Urinary bladder (tissue), 4 donors: ENCODE results near the gene ABI1. TPM values are rescaled to one million over a fixed set of nuclear protein-coding genes. Genes with fewer than 3 reads are reported as not detected.
"Not testable (repeated sequence)": the region's sequence is repeated elsewhere in the genome, so short reads cannot be mapped to it uniquely, and the experiment has no call there.

Source experiments
- DNase-seq: peaks from one replicate; pipeline ENCODE4 v3.0.0-alpha.2; 2015; ENCODE audit errors: extremely low spot score
- H3K27ac ChIP-seq: one replicate; pipeline ENCODE4 v1.5.1; 2013; ENCODE audit warnings: low read depth, mild to moderate bottlenecking, moderate library complexity
- H3K36me3 ChIP-seq: one replicate; pipeline ENCODE4 v1.6.1; 2013; ENCODE audit warnings: mild to moderate bottlenecking, moderate library complexity; ENCODE audit not compliant: insufficient read depth
- H3K4me1 ChIP-seq: one replicate; pipeline ENCODE4 v1.6.1; 2013; ENCODE audit warnings: mild to moderate bottlenecking, moderate library complexity; ENCODE audit not compliant: insufficient read depth
- H3K4me3 ChIP-seq: one replicate; pipeline ENCODE4 v1.5.1; 2013; ENCODE audit warnings: low read depth, low read length
- WGBS: extraction: QIAGEN DNeasy Blood & Tissue Kit; methylation state at CpG from one replicate; pipeline ENCODE4 v1.1.7; 2013; 5-methylcytosine and 5-hydroxymethylcytosine counted together
- polyA plus RNA-seq: library from polyadenylated mRNA; stranded (reverse); fragments of 200-250 nt; gene quantifications from one replicate; pipeline ENCODE4 v1.2.3, GENCODE V29; 2013
- total RNA-seq: library from RNA; depleted of rRNA; stranded (reverse); fragments of >200 nt; gene quantifications from one replicate; pipeline ENCODE4 v1.2.3, GENCODE V29; 2014
- donor health status: healthy with polysubstance abuse.
- donor health status: healthy.

Gene ABI1
- total and polyA plus RNA-seq, 2 donors, result 34.2 to 60.1 TPM

DNA sequence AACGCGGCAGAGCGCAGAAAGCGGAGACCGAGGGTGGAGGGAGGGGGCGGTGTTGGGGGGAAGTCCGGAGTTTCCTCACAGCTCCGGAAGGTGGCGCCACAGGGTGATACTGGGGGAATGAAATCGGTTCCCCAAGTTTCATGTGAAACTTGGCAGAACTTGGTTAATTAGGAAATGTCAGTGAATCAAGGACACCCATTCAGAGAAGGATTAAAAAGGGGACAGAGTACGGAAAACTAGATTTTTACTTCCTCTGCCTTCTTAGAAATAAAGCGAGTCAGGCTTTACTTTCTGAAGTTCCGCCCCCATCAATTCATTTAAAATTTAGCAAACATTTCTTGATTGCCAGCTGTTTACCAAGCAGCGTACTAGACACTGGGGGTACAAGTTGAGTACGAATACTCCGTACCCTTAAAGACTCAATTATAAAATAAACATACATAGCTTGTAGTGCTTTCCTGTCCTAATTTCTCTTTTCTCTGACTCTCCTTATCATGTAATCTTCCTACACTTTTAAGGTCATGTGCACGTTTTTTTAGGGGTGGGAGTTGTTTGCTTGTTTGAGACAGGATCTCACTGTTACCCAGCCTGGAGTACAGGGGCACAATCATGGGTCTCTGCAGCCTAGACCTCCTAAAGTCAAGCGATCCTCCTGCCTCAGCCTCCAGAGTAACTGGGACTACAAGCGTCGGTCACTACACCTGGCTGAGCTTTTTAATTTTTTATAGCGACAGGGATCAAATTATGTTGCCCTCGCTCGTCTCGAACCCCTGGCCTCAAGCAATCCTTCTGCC lies 644 bp upstream of the ABI1 start:
- no peak for DNase-seq
- Histone ChIP-seq H3K4me1 (peaks cover 2% of the 10 kb centered on the region), H3K36me3 (no peaks in the 10 kb centered on the region), H3K27ac (no peak overlapping the region), H3K4me3 (no peak overlapping the region)
- WGBS, result 37% methylated on average over 24 of the region's 24 CpGs

DNA sequence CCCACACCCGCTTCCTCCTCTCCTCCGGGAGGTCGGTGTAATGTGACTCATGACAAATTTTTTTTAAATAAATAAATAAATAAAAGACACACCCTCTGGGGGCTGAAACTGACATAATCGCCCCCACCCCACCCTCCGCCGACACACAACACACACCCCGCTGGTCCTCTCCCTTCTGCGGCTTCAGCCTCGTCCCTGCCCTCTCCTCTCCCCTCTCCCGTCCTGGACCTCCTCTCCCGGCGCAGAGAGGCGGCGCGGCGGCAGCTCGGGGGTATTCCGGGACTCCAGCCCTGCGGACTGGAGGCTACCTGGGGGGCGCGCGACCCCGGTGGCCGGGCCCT lies 686 bp downstream of the ABI1 start:
- DNase-seq, result peak; percentile 51
- no peaks in the 10 kb centered on the region for H3K36me3 ChIP-seq
- H3K4me1 ChIP-seq, result peaks cover 2% of the 10 kb centered on the region
- H3K4me3 ChIP-seq, result peak overlapping the region; percentile 99
- H3K27ac ChIP-seq, result peak overlapping the region; percentile 99
- under 1% methylated on average over 24 of the region's 24 CpGs for WGBS

DNA sequence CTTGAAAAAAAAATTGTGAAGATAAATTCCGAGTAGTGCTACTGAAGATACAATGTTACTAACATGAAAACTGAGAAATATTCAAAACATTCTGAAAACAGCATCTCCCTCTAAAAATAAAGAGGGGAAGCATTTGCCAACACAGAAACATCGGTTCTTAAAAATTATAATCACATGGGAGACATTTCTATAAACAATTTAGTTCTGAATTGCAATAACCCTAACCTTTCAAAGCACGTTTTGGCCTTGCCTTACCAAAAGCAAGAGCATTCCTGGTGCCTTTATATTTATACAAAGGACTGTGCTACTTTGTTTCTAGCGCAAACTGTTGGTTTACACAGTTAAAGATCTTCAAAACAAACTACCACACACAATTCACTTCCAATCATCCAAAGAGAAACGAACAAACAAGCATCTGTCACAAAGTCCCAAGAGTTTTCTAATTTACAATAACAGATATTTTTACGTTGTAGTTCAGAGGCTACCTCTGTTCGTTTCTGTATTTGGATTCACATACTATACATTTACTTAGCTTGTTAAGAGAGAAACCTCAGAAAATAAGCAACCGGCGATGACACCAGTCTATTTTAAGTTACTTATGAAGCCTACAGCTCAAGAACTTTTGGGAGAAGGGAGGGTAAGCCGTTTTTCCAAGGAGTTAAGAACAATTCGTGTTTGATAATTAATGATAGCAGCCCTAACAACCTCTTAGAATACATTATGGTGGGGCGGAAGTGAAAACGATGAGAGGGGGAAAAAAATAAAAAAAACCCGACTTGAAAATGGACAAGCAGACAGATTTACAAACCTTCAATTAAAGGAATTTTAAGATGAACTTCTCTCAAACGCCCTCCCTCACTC lies 1.3 kb downstream of the ABI1 start:
- no peaks in the 10 kb centered on the region for H3K36me3 ChIP-seq
- peak overlapping the region; percentile 99 for H3K4me3 ChIP-seq
- peak overlapping the region; percentile 99 for H3K27ac ChIP-seq
- WGBS, result under 1% methylated on average over 15 of the region's 15 CpGs
- peaks cover 2% of the 10 kb centered on the region for H3K4me1 ChIP-seq
- DNase-seq, result peak; percentile 37

DNA sequence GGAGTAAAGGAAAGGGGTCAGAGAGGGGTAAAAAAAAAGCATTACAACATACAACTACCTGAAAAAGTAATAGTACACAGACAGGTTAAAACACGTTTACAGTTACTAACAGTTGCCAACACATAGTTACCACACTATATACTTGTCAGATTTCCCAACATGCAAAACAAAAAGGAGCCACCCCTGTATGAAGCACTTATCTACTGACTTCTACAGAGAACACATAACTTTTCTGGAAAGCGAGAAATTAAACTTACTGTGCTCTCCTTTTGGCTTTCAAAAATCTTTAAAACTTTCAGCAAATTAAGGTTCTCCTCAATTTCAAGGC lies 2.1 kb downstream of the ABI1 start:
- Histone ChIP-seq H3K4me3 (peak overlapping the region; percentile 9), H3K27ac (no peak overlapping the region), H3K36me3 (no peaks in the 10 kb centered on the region), H3K4me1 (peaks cover 2% of the 10 kb centered on the region)
- DNase-seq, result no peak
- 31% methylated on average over 2 of the region's 2 CpGs for WGBS

DNA sequence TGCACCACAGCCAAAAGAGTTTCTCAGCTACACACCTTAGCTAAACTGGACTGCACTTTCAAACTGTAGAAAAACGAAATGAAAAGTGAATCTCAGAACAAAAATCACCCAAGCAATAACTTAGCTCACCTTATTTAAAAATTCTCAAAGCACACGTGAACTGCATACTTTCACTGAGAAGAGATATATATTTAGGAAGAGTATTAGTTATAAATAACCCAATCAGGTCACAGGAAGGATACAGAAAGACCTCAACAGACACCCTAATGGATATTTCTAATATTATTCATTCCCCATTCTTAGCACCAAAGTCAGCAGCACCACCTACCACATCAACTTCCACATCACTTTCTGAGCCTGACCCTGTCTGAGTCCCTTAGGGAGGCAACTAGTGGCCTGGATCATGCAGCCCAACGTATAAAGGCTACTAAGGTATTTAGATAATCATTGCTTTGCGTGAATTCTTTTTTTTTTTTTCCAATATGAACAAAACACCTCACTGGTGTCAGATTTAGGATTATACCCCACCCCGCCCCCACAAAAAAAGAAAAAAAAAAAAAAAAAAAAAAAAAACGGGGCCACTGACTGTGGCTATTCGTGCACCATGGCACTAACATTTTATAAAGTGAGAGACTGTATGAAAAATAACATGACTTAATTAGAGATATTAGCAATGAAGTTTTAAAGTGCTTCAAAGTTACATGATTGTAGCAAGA lies 2.6 kb downstream of the ABI1 start:
- Histone ChIP-seq H3K4me3 (no peak overlapping the region), H3K36me3 (no peaks in the 10 kb centered on the region), H3K4me1 (peaks cover 2% of the 10 kb centered on the region), H3K27ac (no peak overlapping the region)
- WGBS, result 55% methylated on average over 7 of the region's 7 CpGs
- no peak for DNase-seq

DNA sequence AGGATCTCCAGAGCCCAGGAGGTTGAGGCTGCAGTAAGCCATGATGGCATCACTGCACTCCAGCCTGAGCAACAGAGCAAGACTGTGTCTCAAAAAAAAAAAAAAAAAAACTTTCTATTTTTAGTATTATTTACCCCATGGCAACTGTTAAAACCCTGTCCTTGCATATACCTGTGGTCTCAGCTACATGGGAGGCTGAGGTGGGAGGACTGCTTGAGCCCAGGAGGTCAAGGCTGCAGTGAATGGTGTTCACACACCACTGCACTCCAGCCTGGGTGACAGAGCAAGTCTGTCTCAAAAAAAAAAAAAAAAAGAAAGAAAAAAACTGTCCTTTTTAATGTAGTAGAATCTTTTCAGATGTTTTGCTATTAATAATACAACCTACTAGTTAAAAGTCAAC lies 3.2 kb downstream of the ABI1 start:
- not testable (repeated sequence) for H3K36me3 ChIP-seq, H3K4me3 ChIP-seq, H3K4me1 ChIP-seq, DNase-seq, H3K27ac ChIP-seq

DNA sequence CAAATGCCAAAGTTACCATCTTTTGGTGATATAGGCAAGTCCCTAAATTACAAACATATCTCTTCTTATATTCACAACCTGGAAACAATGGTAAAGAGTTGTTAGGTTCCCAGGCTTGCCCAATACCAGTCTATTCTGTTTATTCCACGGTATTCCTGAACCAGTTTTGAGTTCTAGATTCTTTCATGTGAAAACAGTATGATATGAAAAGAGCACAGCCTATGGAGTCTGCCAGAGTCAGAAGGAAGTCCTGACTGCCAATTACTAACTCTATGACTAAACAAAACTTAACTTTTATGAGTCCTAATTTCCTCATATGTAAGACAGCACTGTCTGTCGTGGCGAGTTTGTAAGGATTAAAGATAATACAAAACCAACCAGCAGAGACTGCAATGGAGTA lies 5.6 kb downstream of the ABI1 start:
- H3K36me3 ChIP-seq, result no peaks in the 10 kb centered on the region
- H3K27ac ChIP-seq, result no peak overlapping the region
- peaks cover 2% of the 10 kb centered on the region for H3K4me1 ChIP-seq
- no peak overlapping the region for H3K4me3 ChIP-seq
- 31% methylated on average over 3 of the region's 3 CpGs for WGBS
- no peak for DNase-seq

DNA sequence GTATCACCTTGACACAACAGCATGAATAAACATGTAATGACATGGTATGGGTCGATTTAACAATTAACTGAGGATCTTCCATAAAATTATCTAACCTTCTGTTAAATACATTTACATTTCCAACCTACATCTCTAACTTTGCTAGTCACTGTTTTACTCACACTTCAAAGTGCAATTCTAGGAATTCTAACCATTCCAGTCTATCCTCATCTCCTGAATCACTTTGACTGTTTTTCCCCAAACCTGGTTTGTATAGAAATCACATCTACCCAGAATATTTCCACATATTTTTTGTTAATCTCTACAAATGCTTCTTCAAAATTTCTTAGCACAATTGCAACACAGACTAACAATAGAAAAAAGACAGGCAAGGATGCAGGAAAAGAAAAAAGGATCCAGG lies 6.2 kb downstream of the ABI1 start:
- no peak for DNase-seq
- Histone ChIP-seq H3K4me1 (peaks cover 2% of the 10 kb centered on the region), H3K36me3 (no peaks in the 10 kb centered on the region), H3K4me3 (no peak overlapping the region), H3K27ac (no peak overlapping the region)
- WGBS, result 66% methylated on average over 1 of the region's 1 CpG

DNA sequence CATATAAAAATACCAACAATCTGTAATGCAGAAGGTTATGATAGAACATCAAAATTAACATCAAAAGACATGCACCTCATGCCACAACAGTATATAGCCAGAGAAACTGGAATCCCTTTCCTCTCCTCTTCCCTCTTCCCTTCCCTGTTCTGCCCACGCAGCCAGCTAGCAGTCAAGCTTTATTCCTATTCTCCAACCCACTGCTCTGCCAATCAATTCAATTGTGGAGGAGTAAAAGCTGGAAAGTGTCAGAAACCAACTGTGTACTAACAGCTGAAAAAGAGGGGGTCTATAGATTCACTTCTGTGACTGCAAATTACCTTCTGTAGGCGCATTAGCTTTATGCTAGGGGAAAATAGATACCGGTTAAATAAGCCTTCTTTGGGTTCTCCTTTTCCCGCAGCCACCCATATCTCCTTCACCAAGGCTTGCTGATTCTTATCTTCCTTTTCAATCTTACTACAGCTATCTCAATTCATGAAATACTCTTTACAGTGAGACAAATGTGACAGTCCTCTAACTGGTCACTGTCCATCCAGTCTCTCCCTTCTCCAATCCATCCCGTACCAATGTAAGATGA lies 16.3 kb downstream of the ABI1 start:
- H3K36me3 ChIP-seq, result no peaks in the 10 kb centered on the region
- no peak overlapping the region for H3K27ac ChIP-seq
- DNase-seq, result no peak
- peaks cover 2% of the 10 kb centered on the region for H3K4me1 ChIP-seq
- H3K4me3 ChIP-seq, result no peak overlapping the region
- WGBS, result 48% methylated on average over 5 of the region's 5 CpGs

DNA sequence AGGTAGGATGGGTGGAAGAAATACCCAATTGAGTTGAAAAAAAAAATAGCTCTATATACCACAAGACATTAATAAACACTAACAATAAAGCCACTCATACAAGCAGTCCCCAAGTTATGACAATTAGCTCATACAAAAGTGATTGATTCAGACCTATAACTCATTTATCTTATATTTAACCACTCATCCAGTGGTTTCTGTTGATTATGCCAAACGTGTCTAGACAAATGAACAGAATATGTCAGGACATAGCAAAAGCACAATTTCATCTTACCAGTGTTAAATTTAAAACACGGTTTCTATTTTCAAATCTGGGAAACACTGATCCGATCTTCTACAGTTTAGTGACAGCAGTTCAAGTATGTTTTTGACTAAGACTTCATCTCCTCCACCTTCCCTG lies 17.0 kb downstream of the ABI1 start:
- Histone ChIP-seq H3K27ac (no peak overlapping the region), H3K36me3 (no peaks in the 10 kb centered on the region), H3K4me1 (peaks cover 2% of the 10 kb centered on the region), H3K4me3 (no peak overlapping the region)
- DNase-seq, result no peak
- WGBS, result 48% methylated on average over 3 of the region's 3 CpGs

DNA sequence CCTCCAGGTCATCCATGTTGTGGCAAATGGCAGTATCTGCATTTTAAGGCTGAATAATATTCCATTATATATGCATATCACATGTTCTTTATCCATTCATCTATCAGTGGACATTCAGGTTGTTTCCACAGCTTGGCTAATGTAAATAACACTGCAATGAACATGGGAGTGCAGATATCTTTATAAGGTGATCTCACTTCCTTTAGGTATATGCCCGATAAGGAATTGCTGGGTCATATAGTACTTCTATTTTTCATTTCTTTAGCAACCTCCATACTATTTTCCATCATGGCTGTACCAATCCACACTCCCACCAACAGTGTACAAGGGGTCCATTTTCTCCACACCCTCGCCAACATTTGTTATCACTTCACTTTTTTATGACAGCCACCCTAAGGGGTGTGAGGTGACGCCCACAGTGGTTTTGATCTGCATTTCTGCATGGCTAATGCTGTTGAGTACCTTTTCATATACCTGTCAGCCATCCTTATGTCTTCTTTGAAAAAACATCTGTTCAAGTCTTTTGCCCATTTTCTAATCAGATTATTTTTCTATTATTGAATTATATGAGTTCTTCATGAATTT lies 18.9 kb downstream of the ABI1 start:
- no peak for DNase-seq
- no peak overlapping the region for H3K27ac ChIP-seq
- H3K4me1 ChIP-seq, result peaks cover 2% of the 10 kb centered on the region
- no peaks in the 10 kb centered on the region for H3K36me3 ChIP-seq
- H3K4me3 ChIP-seq, result no peak overlapping the region
- 66% methylated on average over 3 of the region's 3 CpGs for WGBS

DNA sequence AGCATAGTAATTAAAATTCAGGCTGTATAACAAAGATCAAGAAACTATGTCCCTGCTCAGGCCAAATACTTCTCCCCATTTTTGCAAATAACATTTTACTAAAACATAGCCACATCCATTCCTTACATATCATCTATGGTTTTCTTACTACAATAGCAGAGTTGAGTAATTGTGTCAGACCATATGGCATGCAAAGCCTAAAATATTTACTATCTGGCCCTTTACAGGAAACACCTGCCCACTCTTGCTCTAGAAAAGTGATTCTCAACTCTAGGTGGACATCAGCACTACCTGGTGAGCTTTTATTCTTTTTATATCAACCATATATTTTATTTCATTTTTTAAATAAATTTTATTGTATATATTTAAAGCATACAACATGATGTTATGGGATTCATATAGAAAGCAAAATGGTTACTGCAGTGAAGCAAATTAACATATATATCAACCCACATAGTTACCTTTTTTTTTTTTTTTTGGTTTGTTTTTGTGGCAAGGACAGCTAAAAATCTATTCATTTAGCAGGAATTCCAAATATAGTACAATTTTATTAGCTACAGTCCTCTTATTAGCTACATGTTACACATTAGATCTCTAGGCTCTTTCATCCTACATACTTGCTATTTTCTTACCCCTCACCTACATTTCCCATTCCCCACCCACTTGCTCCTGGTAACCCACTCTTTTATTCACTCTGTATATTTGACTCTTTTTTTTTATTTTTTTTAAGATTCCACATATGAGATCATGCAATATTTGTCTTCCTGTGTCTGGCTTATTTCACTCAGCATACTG lies 19.6 kb downstream of the ABI1 start:
- no peak overlapping the region for H3K27ac ChIP-seq
- H3K36me3 ChIP-seq, result no peaks in the 10 kb centered on the region
- no peak for DNase-seq
- peaks cover 2% of the 10 kb centered on the region for H3K4me1 ChIP-seq
- H3K4me3 ChIP-seq, result no peak overlapping the region
